Ovary (tissue), 9 donors: ENCODE measurements around the gene CRNKL1. TPM values are rescaled to one million over a fixed set of nuclear protein-coding genes. Genes with fewer than 3 reads are reported as not detected.
"Not testable (repeated sequence)": the region's sequence is repeated elsewhere in the genome, so short reads cannot be mapped to it uniquely, and the experiment has no call there.

ENCODE experiments used
- DNase-seq, 5 donors: peaks; one replicate each; pipeline ENCODE4 v3.0.0-alpha.2; 2019 to 2020
- H3K27ac ChIP-seq, 2 donors: fragments of 200-600 bp; one replicate each; pipeline versions ENCODE4 v1.5.1 to v1.8.0; 2019 to 2022
- H3K27me3 ChIP-seq: fragments of 200-600 bp; one replicate; pipeline ENCODE4 v1.8.0; 2022
- H3K36me3 ChIP-seq: fragments of 200-600 bp; sonication (generic); one replicate; pipeline ENCODE4 v1.5.1; 2019
- H3K4me1 ChIP-seq: one replicate; pipeline ENCODE4 v1.8.1; 2013; ENCODE audit warnings: mild to moderate bottlenecking, moderate library complexity; ENCODE audit not compliant: insufficient read depth
- H3K4me3 ChIP-seq: fragments of 200-600 bp; sonication (generic); one replicate; pipeline ENCODE4 v1.5.1; 2017
- H3K9me3 ChIP-seq, 2 donors: fragments of 200-600 bp in 1 of 2; sonication (generic) in 1 of 2; one replicate each; pipeline versions ENCODE4 v1.5.1 to v1.8.1; 2013 to 2019; ENCODE audit warnings: mild to moderate bottlenecking in 1 of 2, moderate library complexity in 1 of 2
- EP300 ChIP-seq: sonication (generic); formaldehyde crosslinking; IDR thresholded peaks from one replicate; pipeline ENCODE4 v1.6.1; 2017; ENCODE audit warnings: antibody characterized with exemption
- POLR2A ChIP-seq: fragments of 450-650 bp; IDR thresholded peaks from one replicate; pipeline ENCODE4 v1.6.1; 2017; ENCODE audit warnings: antibody characterized with exemption, mild to moderate bottlenecking, moderate library complexity
- WGBS, 3 donors: extraction: QIAGEN DNeasy Blood & Tissue Kit in 1 of 3; methylation state at CpG; one replicate each; pipeline versions ENCODE4 v1.1.5 to v1.1.7; 2013 to 2017; 5-methylcytosine and 5-hydroxymethylcytosine counted together
- intact Hi-C, 4 donors: fragments of 100-400 bp; cut with DNase I; formaldehyde crosslinking; loops; one replicate each; pipeline versions ENCODE4 v1.11.0 to v1.15.1; 2022 to 2023
- polyA plus RNA-seq, 2 donors: library from polyadenylated mRNA; stranded (reverse); fragments of 200-250 nt in 1 of 2; fragments of 350-450 nt in 1 of 2; fragmentation: Illumina TruSeq in 1 of 2; extraction: RNeasy Lipid Tissue Mini Kit (QIAGEN cat#74804) in 1 of 2; gene quantifications; one replicate each; pipeline ENCODE4 v1.2.3, GENCODE V29; 2013 to 2014
- total RNA-seq, 7 donors: library from RNA; depleted of rRNA in 2 of 7; stranded (reverse); fragments of >200 nt in 2 of 7; fragmentation: NEBNext Ultra II Directional in 3 of 7; extraction: Animal tissue kit (Norgen Biotek cat#: 25700) in 3 of 7; gene quantifications; one replicate each; pipeline versions ENCODE4 v1.1.0 to v1.2.4, GENCODE V29; 2016 to 2023
- TF ChIP-seq, protein P1 (sequence below), 3 donors: fragments of 450-650 bp in 2 of 3; fragments of 200-600 bp in 1 of 3; IDR thresholded peaks; one replicate each; pipeline versions ENCODE4 v1.5.1 to v1.8.0; 2016 to 2022; ENCODE audit warnings: antibody characterized with exemption in 3 of 3, mild to moderate bottlenecking in 1 of 3
- donor health status: DM: no; HTN: no; CAD: no; lungs with moderate emphysema.
- donor health status: DM: no; HTN: no; CAD: no.
- donor health status: Bipolar disorder and iron deficiency.
- donor health status: DM: yes; HTN: yes; CAD: no.
- donor health status: DM: no; HTN: no; CAD: no.
- donor health status: DM: yes; HTN: yes; CAD: no.

CRNKL1 gene
- total and polyA plus RNA-seq, 9 donors: 12.7 to 25.0 (median 22.5) TPM

DNA sequence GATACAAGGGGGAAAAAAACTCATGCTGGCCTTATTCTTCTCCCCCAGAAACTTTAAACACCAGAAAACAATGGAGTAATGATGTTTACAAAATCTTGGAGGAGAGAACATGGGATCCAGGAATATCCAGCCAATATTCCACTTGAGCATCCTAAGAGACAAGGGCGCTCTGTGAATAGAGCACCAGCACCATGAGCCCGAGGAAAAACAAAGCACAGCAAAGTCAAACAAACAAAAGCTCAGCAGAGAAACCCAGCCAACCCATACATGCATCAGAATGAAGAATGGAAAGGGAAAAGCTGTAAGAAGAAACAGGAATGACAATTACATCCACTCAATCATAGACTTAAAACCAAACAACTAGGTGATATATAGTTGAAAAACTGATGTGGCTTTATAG lies 39.7 kb downstream of the CRNKL1 start:
- WGBS, 3 donors: 57 to 72% (median 65%) methylated on average over 2 of the region's 2 CpGs
- TF ChIP-seq POLR2A (no peak), EP300 (no peak)
- TF ChIP-seq, protein P1, sequence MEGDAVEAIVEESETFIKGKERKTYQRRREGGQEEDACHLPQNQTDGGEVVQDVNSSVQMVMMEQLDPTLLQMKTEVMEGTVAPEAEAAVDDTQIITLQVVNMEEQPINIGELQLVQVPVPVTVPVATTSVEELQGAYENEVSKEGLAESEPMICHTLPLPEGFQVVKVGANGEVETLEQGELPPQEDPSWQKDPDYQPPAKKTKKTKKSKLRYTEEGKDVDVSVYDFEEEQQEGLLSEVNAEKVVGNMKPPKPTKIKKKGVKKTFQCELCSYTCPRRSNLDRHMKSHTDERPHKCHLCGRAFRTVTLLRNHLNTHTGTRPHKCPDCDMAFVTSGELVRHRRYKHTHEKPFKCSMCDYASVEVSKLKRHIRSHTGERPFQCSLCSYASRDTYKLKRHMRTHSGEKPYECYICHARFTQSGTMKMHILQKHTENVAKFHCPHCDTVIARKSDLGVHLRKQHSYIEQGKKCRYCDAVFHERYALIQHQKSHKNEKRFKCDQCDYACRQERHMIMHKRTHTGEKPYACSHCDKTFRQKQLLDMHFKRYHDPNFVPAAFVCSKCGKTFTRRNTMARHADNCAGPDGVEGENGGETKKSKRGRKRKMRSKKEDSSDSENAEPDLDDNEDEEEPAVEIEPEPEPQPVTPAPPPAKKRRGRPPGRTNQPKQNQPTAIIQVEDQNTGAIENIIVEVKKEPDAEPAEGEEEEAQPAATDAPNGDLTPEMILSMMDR (IDR thresholded peaks at IDR 0.05): no peak
- DNase-seq: no peak
- intact Hi-C loops: no loop called here
- Histone ChIP-seq H3K27me3 (no peaks in the 10 kb centered on the region), H3K9me3 (no peaks in the 10 kb centered on the region), H3K4me1 (peaks cover 3% of the 10 kb centered on the region), H3K27ac (no peak overlapping the region), H3K4me3 (no peak overlapping the region), H3K36me3 (no peaks in the 10 kb centered on the region)

DNA sequence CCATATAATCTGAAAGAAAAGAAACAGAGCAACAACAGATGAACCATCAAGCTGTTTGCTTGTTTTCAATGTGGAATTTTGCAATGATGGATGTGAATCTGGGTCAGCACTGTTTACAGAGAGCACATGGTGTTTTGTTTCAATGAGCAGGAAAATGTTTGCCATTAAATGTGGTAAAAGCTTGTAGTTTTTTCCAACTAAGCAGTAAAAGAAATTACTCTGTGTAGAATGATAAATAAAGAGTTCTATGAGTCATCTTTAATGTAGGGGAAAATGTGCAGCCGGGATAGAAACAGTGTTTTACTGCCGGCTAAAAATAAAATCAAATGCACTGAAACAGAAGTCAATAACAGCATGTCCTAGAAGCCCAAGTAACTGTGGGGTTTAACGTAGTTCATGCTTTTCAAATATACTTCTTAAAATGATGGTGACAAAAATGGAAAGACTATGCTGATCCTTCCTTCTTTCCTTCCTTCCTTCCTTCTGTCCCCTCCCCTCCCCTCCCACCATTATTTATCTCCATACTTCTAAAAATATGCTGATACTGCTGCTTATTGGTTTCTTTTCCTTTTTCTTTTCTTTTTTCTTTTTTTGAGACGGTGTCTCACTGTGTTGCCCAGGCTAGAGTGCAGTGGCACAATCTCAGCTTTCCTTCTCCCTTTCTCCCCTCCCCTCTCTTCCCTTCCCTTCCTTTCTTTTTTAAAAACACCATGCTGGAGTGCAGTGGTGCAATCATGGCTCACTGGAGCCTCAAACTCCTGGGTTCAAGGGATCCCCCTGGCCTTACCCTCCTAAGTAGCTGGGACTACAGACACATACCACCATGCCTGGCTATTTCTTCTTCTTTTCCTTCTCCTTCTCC lies 41.4 kb downstream of the CRNKL1 start:
- no peaks in the 10 kb centered on the region for H3K27me3 ChIP-seq
- H3K27ac ChIP-seq: no peak overlapping the region
- intact Hi-C loops: no loop called here
- TF ChIP-seq POLR2A (no peak), EP300 (no peak)
- TF ChIP-seq, protein P1 (IDR thresholded peaks at IDR 0.05): no peak
- DNase-seq: no peak
- H3K36me3 ChIP-seq: no peaks in the 10 kb centered on the region
- no peak overlapping the region for H3K4me3 ChIP-seq
- 2 to 3% (median 2%) methylated on average over 4 of the region's 4 CpGs for WGBS, 3 donors
- H3K4me1 ChIP-seq: peaks cover 3% of the 10 kb centered on the region
- H3K9me3 ChIP-seq: no peaks in the 10 kb centered on the region

DNA sequence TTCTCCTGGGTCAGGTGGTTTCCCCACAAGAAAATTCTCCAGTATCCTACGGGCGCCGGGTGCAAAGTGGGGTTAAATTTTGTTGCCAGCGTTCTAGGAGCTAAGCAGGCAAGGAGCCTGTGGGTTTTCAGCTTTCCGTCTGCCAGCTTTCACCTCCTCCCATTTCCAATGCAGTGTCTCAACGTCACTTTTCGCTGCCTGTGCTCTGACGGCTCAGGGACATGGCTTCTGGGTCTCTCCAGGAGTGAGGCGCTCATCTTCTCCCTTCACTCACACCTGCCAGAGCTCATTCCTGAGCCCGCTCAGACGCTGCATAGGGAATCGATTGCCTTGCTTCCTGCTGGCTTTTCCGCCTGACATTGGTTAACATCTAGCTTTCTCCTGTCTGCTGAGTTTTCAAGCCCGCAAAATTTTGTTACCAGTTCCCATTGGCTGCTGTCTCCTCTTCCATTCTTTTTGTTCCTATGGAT lies 42.4 kb downstream of the CRNKL1 start:
- Histone ChIP-seq H3K4me1 (peaks cover 3% of the 10 kb centered on the region), H3K9me3 (no peaks in the 10 kb centered on the region), H3K4me3 (no peak overlapping the region), H3K27me3 (no peaks in the 10 kb centered on the region), H3K36me3 (no peaks in the 10 kb centered on the region), H3K27ac (no peak overlapping the region)
- intact Hi-C loops: no loop called here
- DNase-seq: no peak
- 40 to 68% (median 55%) methylated on average over 14 of the region's 14 CpGs for WGBS, 3 donors
- TF ChIP-seq POLR2A (no peak), EP300 (no peak)
- TF ChIP-seq, protein P1 (IDR thresholded peaks at IDR 0.05): no peak

DNA sequence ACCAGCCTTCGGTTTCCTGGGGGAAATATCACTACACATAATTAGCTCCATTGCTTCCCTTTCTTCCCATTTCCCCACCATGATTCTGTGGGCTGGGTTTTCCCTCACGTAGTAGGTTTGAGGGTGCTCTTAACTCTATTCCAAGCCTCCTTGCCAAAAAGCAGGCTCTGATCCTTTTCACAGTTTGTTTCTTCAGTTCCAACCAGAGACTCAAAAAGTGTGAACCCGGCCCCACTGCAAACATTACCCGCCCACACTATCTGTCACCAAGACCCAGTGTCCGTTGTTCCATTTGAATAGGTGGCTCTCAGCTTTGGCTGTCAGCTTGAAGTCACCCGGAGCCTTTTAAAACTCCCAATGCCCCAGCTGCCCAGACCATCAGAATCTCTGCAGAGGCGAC lies 46.9 kb downstream of the CRNKL1 start:
- no peak overlapping the region for H3K27ac ChIP-seq
- intact Hi-C loops: no loop called here
- H3K9me3 ChIP-seq: no peaks in the 10 kb centered on the region
- no peak overlapping the region for H3K4me3 ChIP-seq
- peaks cover 8% of the 10 kb centered on the region for H3K4me1 ChIP-seq
- H3K36me3 ChIP-seq: no peaks in the 10 kb centered on the region
- no peak for DNase-seq
- 75 to 82% (median 76%) methylated on average over 7 of the region's 7 CpGs for WGBS, 3 donors
- H3K27me3 ChIP-seq: no peaks in the 10 kb centered on the region
- TF ChIP-seq, protein P1 (IDR thresholded peaks at IDR 0.05): no peak
- no peak for TF ChIP-seq EP300

DNA sequence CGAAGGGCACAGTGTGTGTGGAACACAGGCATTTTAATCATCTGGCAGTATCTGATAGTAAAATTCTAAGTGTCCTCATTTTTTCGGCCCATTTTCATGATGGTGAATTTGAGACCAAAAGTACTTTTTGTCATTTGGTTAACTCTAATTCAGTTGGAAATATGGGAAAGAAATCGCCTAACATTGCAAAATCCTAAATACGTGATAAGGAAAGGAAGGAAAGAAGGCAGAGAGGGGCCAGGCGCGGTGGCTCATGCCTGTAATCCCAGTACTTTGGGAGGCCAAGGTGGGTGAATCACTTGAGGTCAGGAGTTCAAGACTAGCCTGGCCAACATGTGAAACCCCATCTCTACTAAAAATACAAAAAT lies 48.3 kb downstream of the CRNKL1 start:
- not testable (repeated sequence) for DNase-seq, H3K9me3 ChIP-seq
- WGBS, 3 donors: 49 to 60% (median 54%) methylated on average over 6 of the region's 6 CpGs

More for the DNA sequence above, 48.3 kb downstream of the CRNKL1 start:
- H3K27ac ChIP-seq: peak overlapping the region in 1 of 2 donors; percentile 56
- intact Hi-C loops, H3K27me3 ChIP-seq, H3K4me1 ChIP-seq, H3K36me3 ChIP-seq: not testable (repeated sequence)
- peak overlapping the region; percentile 12 for H3K4me3 ChIP-seq
